ENCODE data around the gene MX1.

GRCh38 chr21:41418393-41418792 lies 7.6 kb upstream of the MX1 start:
- TF ChIP-seq CTCF (IDR thresholded peaks at IDR 0.05; ENCODE audit: low read depth, low read length, missing input control) (no peak), EGR1 (IDR thresholded peaks at IDR 0.05; ENCODE audit: low read depth in 2 of 2) (no peak), TAF1 (conservative IDR thresholded peaks at IDR 0.05) (no peak), REST (IDR thresholded peaks at IDR 0.05) (no peak), MAX (IDR thresholded peaks at IDR 0.05) (no peak), HNF4A (conservative IDR thresholded peaks at IDR 0.05) (no peak), GABPA (IDR thresholded peaks at IDR 0.05 in 1 of 2, conservative IDR thresholded peaks at IDR 0.05 in 1 of 2) (no peak), JUND (IDR thresholded peaks at IDR 0.05) (no peak), ZBTB33 (IDR thresholded peaks at IDR 0.05) (no peak), RAD21 (IDR thresholded peaks at IDR 0.05) (no peak), RXRA (IDR thresholded peaks at IDR 0.05) (no peak), NR2F2 (IDR thresholded peaks at IDR 0.05) (no peak), SP1 (IDR thresholded peaks at IDR 0.05) (no peak)
